ENCODE results near the gene AGMO.

GRCh38 chr7:15470825-15471668 is 90.8 kb downstream of the AGMO start:
- TF ChIP-seq POLR2A (IDR thresholded peaks at IDR 0.05; ENCODE audit: extremely low read depth, insufficient read length) (no peak), MYC (IDR thresholded peaks at IDR 0.05; ENCODE audit: low read depth, low read length) (no peak)
